Lower lobe of right lung (tissue), 2 donors: Measurements from ENCODE around the gene SAA4. TPM values are rescaled to one million over a fixed set of nuclear protein-coding genes. Genes with fewer than 3 reads are reported as not detected.

Experiments used
- ATAC-seq, 2 donors: fragments of 200-7000 bp; cut with Tn5 transposase; one replicate each; pipeline ENCODE4 v1.9.1; 2020 to 2022; ENCODE audit warnings: mild to moderate bottlenecking in 2 of 2, moderate library complexity in 2 of 2
- DNase-seq: peaks from one replicate; pipeline ENCODE4 v3.0.0-alpha.2; 2020
- H3K27ac ChIP-seq: fragments of 200-600 bp; one replicate; pipeline ENCODE4 v1.8.0; 2022
- H3K27me3 ChIP-seq: fragments of 200-600 bp; one replicate; pipeline ENCODE4 v1.8.0; 2022; ENCODE audit warnings: low read depth
- H3K36me3 ChIP-seq: fragments of 200-600 bp; one replicate; pipeline ENCODE4 v1.8.0; 2022; ENCODE audit warnings: mild to moderate bottlenecking
- H3K4me1 ChIP-seq: fragments of 200-600 bp; one replicate; pipeline ENCODE4 v1.8.0; 2022
- H3K4me3 ChIP-seq: fragments of 200-600 bp; one replicate; pipeline ENCODE4 v1.8.0; 2022; ENCODE audit warnings: mild to moderate bottlenecking
- H3K9me3 ChIP-seq: fragments of 200-600 bp; one replicate; pipeline ENCODE4 v1.8.0; 2022
- CTCF ChIP-seq: fragments of 200-600 bp; IDR thresholded peaks from one replicate; pipeline ENCODE4 v1.8.0; 2022; ENCODE audit warnings: antibody characterized with exemption, mild to moderate bottlenecking
- intact Hi-C: fragments of 100-400 bp; cut with DNase I; formaldehyde crosslinking; loops from one replicate; pipeline ENCODE4 v1.11.0; 2022
- total RNA-seq: library from RNA; stranded (reverse); fragmentation: NEBNext Ultra II Directional; extraction: Animal tissue kit (Norgen Biotek cat#: 25700); gene quantifications from one replicate; pipeline ENCODE4 v1.2.1, GENCODE V29; 2021
- donor health status: DM: no; HTN: yes; CAD: no; lungs with severe emphysema.

Gene SAA4
- total RNA-seq, 1 donor from 2014 or later: 0.62 TPM

- intact Hi-C loops: no loop called here
- no peak for TF ChIP-seq CTCF
- no peak for DNase-seq
- Histone ChIP-seq H3K9me3 (no peaks in the 10 kb centered on the region), H3K36me3 (no peaks in the 10 kb centered on the region), H3K4me3 (no peak overlapping the region), H3K27me3 (no peaks in the 10 kb centered on the region), H3K4me1 (no peaks in the 10 kb centered on the region), H3K27ac (no peak overlapping the region)
- ATAC-seq: no peak
These were observed 3.1 kb upstream of the SAA4 start for GRCh38 chr11:18239655-18240054.

GRCh38 chr11:18235394-18236334 lies 938 bp downstream of the SAA4 start:
- H3K9me3 ChIP-seq: no peaks in the 10 kb centered on the region
- no peak for TF ChIP-seq CTCF
- intact Hi-C loops: no loop called here
- no peak overlapping the region for H3K4me3 ChIP-seq
- no peaks in the 10 kb centered on the region for H3K27me3 ChIP-seq
- ATAC-seq (no peak), DNase-seq (no peak)
- no peaks in the 10 kb centered on the region for H3K4me1 ChIP-seq
- no peak overlapping the region for H3K27ac ChIP-seq
- H3K36me3 ChIP-seq: no peaks in the 10 kb centered on the region

GRCh38 chr11:18233912-18234311 lies 2.7 kb downstream of the SAA4 start:
- no peak for ATAC-seq
- Histone ChIP-seq H3K36me3 (no peaks in the 10 kb centered on the region), H3K9me3 (no peaks in the 10 kb centered on the region), H3K27ac (no peak overlapping the region), H3K4me3 (no peak overlapping the region), H3K27me3 (no peaks in the 10 kb centered on the region), H3K4me1 (no peaks in the 10 kb centered on the region)
- intact Hi-C loops: no loop called here
- no peak for TF ChIP-seq CTCF
- DNase-seq: no peak

GRCh38 chr11:18230859-18231258 lies 5.7 kb downstream of the SAA4 start:
- Histone ChIP-seq H3K4me3 (no peak overlapping the region), H3K4me1 (no peaks in the 10 kb centered on the region), H3K27me3 (no peaks in the 10 kb centered on the region), H3K27ac (no peak overlapping the region), H3K36me3 (no peaks in the 10 kb centered on the region), H3K9me3 (no peaks in the 10 kb centered on the region)
- no peak for DNase-seq
- ATAC-seq: no peak
- intact Hi-C loops: no loop called here
- TF ChIP-seq CTCF: no peak

GRCh38 chr11:18229501-18229900 lies 7.1 kb downstream of the SAA4 start:
- H3K36me3 ChIP-seq: no peaks in the 10 kb centered on the region
- no peaks in the 10 kb centered on the region for H3K4me1 ChIP-seq
- H3K9me3 ChIP-seq: no peaks in the 10 kb centered on the region
- no peak for DNase-seq
- H3K27me3 ChIP-seq: no peaks in the 10 kb centered on the region
- H3K27ac ChIP-seq: no peak overlapping the region
- ATAC-seq: no peak
- H3K4me3 ChIP-seq: no peak overlapping the region
- intact Hi-C loops: no loop called here
- no peak for TF ChIP-seq CTCF
